TTC549 (cell line): Measurements from ENCODE around the gene WAPL.
A peak's percentile ranks its signal among the peaks of the same experiment; 100 is the strongest.

ENCODE experiments used
- FAIRE-seq: peaks from 2 replicates; lab custom pipeline; 2012; peaks lifted over from hg19 to GRCh38; lab: Jason Lieb, UNC

WAPL gene

DNA sequence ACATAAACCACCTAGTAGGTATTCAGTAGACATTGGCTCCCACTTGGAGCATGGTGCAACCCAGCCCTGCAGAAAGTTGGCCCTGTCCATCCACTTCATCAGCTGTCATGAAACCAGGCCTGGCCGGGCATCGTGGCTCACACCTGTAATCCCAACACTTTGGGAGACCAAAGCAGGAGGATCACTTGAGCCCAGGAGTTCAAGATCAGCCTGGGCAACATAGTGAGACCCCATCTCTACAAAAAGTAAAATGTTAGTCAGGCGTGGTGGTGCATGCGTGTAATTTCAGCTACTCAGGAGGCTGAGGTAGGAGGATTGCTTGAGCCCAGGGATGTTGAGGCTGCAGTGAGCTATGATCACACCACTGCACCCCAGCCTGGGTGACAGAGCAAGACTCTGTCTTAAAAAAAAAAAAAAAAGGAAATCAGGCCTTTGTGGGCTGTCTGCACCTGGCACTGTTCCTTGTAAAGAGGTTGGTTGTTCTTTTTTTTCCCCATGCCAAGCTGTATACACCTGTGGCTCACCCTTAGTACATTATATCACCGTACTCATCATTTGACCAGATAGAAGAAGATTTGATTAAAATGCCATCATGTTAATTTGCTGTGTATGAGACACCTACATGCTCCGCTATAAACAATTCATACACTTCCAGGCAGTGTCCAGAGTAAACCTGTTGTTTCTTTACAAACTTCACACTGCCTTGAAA, 109.6 kb downstream of the WAPL start:
- FAIRE-seq = no peak

DNA sequence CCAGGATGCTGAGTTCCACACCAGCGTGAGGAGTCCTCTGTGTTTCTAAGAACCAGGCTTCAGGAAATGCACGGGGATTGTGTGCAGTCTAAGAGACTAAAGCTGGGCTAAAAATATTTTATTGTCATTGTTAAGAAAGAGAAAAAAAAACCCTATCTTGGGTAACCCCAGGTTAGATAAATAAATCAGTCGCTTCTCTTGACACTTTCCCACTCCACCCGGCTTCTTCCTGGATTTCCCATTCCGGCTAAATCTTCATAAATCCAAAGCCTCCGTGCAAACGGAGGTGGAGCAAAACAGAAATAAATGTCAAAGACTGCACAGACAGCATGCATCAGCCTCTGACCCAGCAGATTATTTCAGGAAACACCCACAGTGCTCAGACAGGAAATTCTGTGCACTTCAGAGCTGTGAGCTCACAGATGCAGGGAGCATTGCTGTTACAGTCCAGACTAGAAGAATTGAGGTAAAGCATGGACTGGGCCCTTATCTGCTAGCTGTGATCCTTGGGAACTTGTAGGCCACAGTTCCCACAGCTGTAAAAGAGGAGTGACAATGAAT, 110.2 kb downstream of the WAPL start:
- no peak for FAIRE-seq

DNA sequence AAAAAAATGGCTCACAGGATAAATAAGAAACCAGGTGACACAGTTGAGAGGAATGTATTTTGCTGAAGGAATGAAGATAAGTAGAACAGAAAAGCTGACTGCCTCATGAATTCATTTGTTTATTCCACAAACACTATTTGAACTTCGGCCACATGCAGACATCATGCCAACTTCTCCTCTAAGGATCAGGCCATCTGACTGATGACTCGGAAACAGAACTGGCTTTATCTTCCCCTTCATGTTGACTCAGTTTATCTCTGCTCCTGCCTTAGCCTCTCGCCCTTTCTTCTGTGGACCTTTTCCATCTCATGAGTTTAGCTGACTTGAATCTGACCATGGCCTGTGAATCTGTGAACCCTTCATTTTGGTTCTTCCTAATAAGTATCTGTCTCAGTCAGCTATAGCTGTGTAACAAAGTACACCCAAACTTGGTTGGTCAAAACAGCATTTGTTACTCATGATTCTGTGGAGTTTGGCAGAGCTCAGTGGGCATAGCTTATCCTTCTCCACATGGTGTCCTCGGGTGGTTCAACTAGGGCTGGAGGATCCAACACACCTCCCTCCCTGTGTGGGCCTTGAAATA, 111.0 kb downstream of the WAPL start:
- FAIRE-seq = no peak

DNA sequence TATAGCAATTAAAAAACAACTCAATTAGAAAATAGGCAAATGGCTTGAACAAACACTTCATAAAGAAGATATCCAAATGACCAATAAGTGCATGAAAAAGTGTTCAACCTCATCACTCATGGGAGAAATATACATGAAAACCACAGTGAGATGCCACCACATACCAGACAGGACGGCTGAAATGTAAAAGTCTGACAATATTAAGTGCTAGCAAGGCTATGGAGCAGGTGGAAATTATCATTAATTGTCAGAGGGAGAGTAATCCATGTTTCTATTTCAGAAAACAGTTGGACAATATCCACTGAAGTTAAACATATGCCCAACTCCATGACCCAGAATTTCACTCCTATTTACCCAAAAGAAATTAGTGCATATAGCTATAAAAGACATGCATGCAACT, 112.4 kb downstream of the WAPL start:
- FAIRE-seq = no peak

DNA sequence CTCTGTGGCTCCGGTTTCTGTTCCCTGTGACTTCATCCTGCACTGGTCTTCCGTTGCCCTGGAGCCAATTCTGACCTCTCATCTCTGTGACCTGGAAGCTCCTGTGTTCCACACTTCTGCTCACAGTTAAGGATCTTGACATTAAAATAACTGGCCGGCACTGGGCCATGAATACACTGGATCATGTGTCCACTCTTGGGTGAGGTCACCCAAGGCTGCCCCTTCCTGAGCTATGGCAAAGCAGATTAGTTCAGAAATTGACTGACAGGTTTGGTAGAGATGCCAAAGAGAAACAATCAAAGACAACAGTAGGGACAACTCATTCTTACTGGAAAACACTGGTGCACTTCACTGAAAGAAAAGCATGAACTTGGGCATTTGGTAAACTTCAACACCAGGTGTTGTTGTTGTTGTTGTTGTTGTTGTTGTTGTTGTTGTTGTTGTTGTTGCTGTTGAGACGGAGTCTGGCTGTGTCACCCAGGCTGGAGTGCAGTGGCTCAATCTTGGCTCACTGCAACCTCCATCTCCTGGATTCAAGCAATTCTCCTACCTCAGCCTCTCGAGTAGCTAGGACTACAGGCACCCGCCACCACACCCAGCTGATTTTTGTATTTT, 118.3 kb downstream of the WAPL start:
- no peak for FAIRE-seq

DNA sequence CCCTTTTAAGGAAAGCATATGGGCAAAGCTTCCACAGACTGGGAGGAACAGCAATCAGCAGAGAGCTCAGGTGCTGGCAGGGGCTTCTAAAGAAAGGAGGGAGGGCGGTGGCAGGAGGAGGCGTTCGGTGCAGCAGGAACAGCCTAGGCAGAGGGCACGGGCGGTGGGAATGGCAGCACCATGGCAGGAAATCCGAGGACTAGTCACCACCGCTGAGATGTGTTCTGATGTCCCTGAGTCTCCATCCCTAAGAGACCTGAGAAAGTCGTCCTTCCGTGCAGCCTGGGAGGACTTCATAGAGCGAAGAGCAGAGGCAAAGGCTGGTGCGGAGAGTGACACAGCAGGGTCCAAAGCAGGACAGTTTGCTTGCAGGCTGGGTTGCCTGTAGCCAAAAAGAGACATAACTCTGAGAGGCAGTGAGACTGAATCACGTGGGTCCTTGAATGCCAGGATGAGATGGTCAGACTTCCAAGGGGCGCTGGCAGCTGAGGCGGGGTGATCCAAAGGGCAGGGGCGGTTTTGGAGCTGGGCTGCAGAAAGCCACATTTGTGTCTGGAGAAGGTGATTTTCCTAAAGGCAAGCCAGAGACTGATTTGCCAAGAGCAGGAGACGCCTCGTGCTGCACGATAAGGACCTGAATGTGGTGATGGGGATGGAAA, 119.2 kb downstream of the WAPL start:
- FAIRE-seq = no peak

DNA sequence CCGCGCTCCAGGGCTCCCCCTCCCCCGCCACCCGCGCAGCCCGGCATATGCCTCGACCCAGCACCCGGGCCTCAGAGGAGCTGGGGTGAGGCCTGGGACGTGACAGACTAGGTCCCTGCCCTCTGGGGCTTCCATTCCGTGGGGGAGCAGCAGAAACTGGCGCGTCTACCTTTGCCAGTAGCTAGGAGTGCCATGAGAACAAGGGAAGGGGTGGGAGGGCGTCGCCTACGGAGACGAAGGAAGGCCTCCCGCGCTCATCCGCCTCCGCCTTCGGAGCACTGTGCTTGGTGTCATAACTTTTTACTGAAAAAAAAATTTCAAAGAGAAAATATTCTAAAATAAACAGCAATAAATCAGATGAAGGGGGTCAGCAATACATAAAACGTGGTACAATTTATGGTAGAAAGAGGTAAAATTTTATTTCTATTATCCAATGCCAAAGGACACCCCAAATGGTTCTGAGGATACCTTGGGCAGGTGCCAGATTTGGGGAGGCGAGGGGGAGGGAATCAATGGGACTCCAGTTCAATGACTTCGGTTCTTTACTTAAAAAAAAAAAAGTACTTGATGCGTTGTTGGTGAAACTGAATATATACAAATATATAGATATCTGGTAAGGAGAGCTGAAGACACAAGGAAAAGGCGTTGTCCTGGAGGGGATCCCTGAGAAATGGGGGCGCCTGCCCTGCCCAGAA, 119.9 kb downstream of the WAPL start:
- no peak for FAIRE-seq

DNA sequence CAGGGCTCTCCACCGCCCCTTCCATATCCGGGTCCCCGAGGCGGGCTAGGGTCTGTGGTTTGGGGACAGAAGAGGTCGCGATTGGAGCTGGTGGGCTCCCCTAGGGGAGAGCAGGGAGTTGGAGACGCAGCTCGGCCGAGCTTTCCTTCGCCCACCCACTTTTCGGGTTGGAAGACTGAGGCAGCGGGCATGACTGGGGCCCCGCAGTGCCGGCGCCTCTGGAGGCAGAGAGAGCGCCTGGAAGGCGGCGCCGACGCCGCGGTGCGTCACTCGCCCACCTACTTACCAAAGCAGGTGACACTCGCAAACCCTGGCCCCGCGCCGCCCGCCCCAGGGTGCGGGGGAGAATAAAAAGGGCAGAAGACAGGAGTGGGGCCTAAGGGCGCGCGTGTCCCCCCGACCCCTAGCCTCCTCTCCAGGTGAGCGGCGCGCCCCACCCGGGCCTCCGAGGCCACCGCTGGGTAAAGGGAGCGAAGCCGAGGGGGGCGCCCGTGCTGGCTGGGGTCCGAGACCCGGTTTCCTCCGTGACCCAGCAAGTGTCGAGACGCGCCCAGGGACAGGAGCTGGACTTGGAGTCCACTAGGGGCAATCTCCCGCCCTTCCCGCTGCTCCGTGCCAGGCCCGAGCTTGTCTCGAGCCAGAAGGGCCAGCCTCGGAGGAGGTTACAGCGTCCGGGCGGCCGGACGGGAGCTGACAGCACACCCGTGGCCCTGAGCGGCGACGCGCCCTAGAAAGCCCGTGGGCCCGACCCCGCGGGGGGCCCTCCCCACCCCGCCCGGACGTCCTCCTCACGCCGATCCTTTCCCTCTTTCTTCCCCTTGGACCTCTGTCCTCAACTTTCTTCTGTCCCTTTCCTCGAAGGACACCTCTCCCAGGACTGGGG, 120.6 kb downstream of the WAPL start:
- no peak for FAIRE-seq

DNA sequence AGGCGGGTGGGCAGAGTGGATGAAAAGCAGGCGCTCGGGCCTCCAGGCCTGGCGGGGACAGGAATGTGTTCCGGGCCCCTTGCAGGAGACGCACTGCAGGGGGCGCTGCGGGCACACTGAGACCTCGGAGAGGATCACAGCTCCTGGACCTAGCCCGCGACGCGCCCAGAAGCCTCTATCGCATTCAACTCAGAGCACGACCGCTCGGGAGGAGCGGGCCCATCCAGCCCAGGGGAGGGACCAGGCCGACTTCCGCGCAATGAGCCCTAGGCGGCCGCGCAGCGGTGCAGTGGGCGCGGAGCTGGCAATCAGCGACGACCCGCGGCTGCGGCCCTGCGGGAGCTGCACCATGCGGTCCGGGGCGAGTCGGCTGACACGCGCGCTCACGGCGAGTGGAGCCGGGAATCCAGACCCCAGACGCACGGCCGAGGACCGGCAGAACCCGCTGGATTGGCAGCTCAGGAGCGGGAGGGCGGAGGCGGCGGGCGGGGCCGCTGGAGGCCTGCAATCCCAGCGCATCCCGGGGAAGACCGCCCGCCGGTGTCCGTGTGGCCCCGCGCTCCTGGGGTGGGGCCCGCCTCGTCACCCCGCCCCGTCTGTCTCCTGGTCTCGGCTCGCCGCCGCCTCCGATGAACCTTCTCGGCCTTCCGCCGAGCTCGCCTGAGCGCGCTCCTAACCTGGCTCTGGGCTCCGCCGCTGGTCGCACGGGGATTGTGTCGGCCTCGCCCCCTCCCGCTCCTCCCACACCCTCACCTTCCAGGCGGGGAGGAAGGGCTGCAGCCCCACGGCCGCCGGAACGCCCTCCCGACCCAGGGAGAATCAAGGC, 121.5 kb downstream of the WAPL start:
- FAIRE-seq = peak; percentile 13

DNA sequence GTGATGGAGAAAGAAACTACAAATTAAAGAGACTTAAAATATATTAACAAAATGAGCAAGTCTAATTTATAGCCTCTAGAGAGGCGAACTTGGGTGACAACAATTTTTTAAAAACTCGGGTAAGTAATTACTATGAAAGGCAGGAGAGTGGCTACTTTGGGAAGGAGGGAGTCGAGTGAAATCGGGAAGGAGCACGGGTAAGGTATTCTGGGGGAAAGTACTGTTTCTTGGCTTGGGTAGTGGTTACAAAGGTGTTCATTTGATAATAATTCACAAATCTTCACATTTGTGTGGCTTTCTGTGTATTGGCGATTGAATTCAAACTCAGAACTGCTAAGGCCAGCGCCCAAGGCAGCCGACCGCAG, 122.1 kb downstream of the WAPL start:
- FAIRE-seq = no peak

DNA sequence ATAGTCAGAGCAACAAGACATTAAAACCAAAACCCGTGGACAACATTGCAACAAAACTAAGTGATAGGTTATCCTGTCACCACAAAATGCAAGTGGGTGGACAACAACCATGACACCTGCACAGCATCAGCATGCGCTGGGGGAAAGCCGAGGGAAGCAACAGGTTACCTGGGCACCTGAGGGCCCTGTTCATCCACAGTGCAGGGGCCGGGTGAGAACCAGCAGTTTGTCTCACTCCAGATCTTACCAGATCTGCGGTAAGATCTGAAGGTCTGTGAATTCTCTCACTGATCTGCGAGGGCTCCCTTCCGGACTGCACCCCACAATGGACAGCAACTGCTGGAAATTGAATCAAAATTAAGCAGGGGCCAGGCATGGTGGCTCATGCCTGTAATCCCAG, 124.5 kb downstream of the WAPL start:
- no peak for FAIRE-seq

DNA sequence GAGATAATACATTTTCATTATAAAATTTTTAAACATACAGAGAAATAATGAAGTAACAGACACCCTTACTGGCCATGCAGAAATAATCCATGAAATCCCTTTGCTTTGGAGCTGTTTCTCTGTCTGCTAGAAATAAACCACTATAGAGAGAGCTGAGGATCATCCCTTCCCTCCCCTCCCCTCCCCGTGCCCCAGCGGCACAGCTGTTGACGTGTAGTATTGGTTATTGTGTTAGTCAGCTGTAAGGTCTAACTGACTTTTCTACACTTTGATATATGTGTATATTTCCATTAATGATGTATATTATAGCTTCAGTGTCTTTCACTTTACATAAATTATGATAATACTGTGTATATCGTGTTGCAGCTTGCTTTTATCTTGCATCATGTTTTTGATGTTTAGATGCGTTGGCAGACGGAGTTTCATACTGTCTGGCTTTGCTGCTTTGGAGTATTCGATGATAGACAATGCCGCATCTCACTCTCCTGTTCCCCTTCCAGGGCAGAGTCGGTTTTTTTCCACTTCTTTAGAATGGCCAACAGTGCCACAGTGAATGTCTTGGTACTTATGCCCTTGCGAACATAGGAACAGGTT, 127.6 kb downstream of the WAPL start:
- no peak for FAIRE-seq

DNA sequence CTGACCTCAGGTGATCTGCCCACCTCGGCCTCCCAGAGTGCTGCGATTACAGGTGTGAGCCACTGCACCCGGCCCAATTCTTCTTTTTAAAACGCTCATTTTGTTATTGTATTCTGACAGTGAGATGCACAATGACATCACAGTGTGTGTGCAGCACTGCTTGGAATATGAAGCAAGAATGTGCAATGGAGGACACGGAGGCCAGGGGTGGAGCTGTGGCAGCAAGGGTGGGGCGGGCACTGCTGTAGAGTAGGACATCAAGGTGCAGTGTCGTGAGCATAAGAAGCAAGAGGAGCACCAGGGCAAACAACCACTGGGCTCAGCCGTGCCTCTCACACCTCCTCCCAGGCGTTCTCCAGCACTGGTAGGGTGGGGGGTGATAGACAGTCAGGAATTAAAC, 128.2 kb downstream of the WAPL start:
- FAIRE-seq = no peak

DNA sequence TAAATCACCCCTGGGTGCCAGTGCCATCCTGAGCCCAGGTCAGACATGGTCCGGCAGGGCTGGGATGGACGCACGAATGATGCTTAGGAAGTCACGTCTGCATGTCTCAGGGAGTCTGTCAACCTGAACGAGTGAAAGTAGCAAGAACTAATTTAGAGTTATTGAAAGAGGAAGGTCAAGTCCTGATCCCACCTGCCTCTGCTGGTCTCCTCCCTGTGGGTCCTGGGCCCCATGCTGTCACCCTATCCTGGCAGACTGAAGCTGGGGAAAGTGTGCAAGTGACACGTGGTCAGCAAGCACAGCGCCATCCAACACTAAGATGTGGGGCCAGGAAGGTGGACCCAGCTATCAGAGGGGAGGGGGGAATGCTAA, 128.9 kb downstream of the WAPL start:
- FAIRE-seq = no peak

DNA sequence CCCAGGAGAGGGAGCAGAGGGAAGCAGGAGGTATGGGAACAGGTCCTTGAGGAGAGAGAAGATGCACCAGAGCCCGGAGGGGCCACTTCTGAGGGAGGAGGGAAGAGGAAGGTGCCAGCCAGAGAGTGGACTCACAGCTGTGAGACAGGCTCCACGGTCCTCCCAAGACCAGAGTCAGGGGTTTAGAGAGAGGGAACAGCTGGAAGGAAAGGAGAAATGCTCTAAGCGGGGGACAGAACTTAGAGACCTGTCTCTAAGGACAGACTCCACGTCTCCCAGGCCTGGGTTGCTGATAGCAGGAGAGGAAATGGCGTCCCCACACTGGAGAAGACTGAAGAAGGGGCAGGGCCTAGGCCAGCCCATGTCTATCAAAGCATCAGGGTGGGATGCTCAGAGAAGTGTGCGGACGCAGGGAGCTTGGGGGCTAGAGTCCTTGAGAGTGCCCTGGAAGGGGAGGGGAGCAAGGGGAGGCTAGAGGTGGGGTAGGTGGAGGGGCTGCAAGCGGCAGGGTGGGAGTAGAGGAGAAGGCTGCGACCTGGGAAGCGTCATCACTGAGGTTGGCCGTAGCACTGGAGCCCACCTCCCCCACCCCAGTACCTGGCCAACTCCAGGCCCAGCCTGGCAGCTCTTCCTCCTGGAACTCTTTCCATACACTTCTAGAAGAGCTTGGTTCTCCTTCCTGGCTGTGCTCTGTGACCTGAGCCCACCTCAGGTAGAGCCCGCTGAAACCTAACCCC, 129.4 kb downstream of the WAPL start:
- no peak for FAIRE-seq

DNA sequence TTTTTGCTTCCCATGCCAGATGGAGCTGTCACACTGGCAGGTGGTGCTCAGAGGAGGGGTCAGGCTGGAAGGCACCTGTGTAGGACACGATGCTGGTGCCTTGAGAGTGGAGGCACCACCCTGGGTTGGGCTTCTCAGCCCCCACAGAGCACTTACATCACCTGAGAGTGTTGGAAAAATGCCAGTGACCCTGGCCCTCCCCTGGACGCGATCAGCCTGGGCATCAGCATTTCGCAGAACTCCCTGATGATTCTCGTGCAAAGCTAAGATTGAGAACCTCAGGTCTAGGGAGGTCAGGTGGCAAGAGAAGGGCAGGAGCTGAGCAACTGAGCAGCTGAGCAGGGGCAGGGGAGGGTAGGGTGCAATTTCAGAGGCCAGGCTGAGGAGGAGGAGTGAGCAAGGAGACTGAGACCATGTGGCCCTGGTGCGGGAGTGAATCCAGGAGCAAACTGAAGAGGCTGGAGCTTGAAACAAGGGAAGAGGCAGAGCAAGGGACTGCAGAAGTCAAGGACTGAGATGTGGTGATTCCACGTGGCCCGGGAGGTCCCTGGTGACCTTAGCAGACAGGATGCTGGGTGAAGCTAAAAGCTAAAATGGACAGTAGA, 130.3 kb downstream of the WAPL start:
- no peak for FAIRE-seq

DNA sequence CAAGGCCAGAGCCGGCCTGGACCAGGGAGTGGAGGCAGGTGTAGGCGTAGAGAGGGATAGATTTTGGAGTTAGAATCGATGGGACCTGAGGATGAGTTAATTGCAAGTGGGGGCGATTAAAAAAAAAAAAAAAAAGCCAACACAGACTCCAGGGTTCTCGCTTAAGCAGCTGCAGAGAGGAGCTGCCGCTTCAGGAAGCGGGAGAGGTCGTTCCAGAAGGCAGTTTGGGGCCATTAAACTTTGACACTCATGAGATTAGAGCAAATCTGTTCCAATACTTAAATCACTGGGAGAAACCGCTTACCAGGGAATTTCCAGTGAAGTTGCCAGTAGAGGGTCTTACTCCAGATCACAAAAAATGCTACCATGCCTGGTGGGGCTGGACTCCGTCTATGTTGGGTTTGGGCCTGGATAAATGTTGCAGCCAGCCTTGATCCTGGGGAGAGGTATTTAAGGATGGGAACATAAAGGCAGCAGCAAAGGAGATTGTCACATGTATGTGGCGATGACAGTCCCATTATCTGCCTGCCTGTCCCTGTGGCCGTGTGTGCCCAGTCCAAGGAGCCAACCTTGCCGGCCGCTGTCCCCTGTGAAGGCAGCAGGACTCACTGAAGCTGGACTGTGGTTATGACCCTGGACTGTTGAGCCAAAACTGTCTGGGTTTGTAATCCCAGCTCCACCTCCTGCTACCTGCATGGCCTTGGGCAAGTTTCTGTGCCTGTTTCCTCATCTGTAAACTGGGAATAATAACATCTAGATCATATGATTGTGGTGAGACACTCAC, 131.1 kb downstream of the WAPL start:
- no peak for FAIRE-seq

DNA sequence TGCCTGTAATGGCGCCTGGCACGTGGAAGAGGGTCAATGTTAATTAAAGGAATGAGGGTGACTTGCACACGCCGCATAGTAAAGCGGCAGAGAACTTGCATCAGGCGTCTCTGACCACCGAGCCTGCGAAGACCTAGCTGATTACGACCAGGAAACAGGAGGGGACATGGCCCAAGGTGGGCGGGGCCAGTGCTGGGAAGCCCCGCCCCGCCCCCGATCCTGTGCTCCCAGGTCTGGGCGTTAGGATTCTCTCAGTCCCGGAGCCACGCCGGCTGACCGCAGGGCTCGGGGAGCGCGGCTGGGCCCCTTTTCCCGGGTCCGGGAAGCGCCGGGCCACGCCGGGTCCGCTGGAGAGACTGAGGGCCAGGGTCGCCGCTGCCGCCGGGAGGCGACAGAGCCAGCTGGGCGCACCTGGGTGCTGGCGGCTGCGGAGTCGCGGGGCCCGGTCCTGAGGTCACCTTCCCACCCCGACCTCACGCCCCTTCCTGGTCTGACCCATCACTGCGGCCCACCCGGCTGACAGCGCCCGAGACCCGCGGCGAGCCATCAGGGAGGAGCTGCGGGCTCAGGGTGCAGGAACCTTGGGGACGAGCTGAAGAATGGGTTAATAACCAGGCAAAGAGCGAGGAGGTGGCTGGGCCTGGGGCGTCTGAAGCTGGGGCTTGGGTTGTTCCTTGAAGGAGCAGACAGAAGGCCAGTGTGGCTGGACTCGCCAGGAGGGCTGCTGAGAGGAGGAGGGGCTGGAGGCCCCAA, 132.0 kb downstream of the WAPL start:
- no peak for FAIRE-seq
